Measurements from ENCODE around the gene ABR.
"Not testable (repeated sequence)": the region's sequence is repeated elsewhere in the genome, so short reads cannot be mapped to it uniquely, and the experiment has no call there.

Gene ABR

GRCh38 chr17:1002771-1003555 lies 176.8 kb downstream of the ABR start:
- no peak for DNase-seq

- DNase-seq, result no peak
Measured at GRCh38 chr17:1002412-1002753, 177.4 kb downstream of the ABR start.

- no peak for DNase-seq
Measured at GRCh38 chr17:1001640-1002411, 178.0 kb downstream of the ABR start.

DNA sequence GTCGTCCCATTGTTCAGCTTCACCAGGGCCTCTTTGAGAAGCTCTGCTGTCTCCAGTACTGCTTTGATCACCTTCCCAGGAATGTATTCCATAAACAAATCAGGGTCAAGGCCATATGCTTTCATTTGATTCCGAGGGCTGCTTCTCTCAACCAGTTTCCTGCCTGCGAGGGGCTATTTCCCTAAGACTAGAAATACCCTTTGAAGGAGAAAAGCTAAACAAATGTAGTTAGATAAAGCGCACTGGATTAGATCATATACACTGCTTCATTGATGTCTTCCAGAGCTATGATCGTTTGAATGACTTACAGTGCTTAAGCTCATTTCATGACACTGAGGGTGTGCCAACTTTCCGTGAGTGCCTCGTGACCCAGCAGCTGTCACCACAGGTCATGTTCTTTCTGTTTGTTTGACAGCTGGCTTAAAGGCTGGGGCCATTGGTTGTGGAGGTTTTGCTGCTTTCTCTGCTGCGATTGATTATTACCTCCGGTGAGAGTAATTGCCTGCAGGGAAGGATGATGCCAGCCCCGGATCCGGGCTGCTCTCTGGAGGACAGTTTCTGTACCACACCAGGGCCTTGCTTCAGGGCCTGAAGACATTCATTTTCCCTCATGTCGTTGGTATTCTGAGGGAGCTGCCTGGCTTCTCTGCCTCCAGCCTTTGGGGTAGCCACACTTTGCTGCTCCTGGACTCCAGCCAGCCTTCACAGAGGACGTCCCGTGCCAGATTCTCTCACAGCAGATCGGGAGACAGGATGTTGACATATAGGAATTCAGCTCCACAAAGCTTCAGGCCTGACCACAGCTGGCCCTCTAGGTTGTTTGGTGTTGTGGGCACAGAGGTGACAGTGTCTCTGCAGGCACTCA lies 179.0 kb downstream of the ABR start:
- no peak for DNase-seq

DNA sequence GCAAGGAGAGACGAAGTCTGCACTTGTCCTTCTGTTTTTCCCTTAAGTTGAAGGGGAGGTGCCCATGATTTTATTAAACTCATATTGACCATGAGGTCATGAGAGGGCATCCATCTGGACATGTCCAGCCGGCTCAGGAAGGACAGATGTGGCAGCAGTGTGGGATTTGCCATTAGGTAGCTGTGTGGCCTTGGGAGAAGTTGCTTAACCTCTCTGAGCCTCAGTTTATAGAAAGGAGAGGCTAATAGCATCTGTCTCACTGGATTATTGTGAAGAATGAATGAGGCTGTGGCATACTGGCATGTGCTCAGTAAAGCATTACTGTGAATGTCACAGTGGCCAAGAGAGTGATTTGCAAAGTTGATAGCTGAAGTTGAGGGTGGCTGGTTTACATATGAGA lies 181.7 kb downstream of the ABR start:
- no peak for DNase-seq

GRCh38 chr17:996554-997344 lies 183.0 kb downstream of the ABR start, which contains the start of gene TIMM22:
TIMM22 (plus strand) TSS chr17:997129; CDS start chr17:997143, 14 bp downstream.
- peak; percentile 78 to 95 for DNase-seq

DNA sequence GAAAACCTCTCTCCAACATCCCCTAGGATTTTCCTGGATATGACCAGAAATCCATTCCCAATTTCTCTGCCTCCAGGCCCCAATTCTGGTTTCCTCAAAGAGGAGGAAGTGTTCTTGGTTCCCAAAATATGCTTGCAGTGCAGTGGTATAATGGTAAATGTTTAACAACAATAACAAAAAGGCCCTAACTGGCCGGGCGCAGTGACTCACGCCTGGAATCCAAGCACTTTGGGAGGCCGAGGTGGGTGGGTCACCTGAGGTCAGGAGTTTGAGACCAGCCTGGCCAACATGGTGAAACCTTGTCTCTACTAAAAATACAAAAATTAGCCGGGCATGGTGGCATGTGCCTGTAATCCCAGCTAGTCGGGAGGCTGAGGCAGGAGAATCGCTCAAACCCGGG lies 184.5 kb downstream of the ABR start:
- DNase-seq, result not testable (repeated sequence)

DNA sequence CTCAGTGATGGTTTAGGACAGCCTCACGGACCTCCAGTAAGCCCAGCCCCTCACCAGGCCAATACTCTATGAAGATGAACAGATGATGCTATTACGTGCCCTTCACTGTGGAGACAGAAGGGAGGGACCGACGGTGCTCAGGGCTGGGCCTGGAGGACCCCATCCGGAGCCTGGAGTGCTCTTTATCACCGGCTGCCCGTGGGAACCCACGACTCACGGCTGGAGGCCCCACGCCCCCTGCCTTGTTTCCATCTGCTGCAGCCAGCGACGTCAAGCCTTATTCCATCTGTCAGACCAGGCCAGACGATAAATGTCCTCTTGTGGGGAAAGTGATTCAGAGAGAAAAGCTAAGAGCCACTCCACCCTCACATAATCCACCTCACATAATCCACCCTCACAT lies 186.8 kb downstream of the ABR start:
- no peak for DNase-seq

DNA sequence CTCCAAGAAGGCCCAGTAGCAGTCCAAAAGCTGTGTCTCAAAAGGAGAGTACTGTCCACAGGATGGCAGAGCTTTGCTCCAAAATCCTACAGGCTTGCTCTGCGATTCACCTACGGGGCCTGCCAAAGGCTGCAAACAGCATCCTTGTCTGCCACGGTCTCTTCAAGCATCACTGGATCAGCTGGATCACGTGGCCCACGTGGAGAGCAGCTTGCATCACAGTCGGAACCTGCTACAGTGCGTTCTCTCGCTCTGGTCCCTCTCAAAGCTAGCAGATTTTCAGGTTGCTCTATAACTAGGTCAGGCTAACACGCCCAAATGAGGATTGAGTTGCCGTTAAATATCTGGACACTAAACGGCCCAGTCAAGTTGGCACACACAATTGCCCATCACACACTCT lies 191.2 kb downstream of the ABR start:
- no peak for DNase-seq

DNA sequence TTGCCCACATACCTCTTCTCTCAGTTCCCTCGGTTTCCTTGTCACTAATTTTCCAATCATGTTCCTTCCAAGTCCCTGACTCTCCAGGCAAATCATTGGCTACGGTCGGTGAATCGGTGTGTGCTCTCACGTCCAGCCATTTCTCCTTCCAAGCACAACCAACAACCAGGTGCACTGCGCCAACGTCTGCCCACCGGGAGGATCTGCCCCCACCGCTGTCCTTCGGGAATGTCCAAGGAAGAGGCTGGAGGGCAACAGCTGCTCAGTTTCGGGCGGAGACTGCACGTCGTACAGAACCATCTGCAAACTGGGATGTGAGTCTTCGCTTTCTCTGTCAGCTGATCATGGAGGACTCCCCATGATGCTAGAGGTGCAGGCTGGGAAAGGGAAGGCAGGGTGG lies 191.8 kb downstream of the ABR start:
- DNase-seq, result no peak

GRCh38 chr17:986322-986929 lies 193.4 kb downstream of the ABR start:
- DNase-seq, result no peak

- DNase-seq, result no peak
Measured at GRCh38 chr17:983921-984320, 195.9 kb downstream of the ABR start.

DNA sequence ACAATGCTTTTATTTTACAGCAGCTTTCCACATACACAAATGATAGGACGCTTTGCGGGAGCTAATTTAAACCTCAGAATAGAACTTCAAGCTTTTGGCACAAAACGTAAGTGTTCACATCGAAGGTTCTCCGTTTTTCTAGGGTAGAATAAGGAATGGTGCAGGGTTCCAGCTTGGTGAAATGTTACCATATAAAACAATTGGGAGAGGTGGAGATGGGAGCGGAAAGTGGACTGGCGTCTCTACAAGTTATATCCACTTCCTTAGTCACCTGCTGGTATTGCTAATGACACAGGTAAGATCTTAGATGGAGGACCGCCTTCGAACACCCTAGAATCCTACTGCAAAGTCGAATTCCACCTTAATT lies 198.5 kb downstream of the ABR start:
- no peak for DNase-seq

GRCh38 chr17:980406-981291 lies 199.1 kb downstream of the ABR start:
- peak; percentile 59 to 83 for DNase-seq

DNA sequence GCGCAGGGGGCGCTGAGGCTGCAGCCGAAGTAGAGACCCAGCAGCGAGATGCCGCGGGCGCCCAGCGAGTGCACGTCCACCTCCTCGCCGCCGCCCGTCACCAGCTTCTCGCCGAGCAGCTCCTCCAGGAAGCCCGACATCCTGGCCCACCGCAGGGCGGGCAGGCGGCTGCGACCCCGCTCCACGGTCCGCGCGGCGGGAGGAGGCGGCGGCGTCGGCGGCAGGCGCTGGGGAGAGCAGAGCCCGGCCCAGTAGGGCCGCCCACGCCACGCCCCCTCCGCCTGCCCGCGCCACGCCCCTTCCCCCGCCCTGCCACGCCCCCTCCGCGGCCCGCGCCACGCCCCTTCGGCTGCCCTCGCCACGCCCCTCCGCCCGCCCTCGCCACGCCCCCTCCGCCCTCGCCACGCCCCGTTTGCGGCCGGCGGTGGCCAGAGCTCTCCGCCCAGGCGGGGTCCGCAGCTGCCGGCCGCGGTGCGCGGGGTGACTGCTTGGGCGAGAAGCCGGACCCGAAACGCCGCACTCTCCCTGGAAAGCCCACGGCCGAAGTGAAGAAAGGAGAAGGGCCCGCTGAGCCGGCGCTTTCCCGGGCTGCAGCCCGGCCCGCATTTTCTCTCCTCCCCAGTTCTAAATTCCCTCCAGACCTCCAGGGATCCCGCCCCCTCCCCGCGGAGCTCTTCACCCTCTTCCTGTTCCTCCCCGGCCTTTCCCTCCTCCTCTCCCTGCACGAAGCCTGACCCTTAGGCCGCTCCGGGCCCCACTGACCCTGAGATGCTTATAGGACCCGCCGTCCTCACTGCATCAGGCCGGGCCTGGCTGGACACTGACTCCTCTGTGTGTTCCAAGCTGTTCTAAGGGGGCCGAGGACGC lies 200.0 kb downstream of the ABR start, which contains the start of gene NXN:
NXN (minus strand) TSS at position 238 of the 867 bp plus-strand sequence.
- peak in 1 of 2 experiments; percentile 71 for DNase-seq

DNA sequence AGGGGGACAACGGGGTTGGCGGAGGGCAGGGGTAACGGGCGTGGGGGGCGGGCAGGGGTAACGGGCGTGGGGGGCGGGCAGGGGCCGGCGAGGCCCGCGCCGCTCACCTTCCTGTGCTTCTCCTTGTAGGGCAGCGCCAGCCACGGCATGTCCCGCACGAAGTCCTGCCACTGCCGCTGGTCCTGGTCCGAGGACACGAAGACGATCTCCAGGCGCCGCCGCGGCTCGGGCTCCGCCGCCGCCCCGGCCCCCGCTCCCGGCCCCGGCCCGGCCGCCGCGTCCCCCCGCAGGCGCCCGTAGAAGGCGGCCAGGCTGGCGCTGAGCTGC lies 200.6 kb downstream of the ABR start:
- no peak for DNase-seq

GRCh38 chr17:978103-979093 lies 201.4 kb downstream of the ABR start:
- DNase-seq, result no peak

DNA sequence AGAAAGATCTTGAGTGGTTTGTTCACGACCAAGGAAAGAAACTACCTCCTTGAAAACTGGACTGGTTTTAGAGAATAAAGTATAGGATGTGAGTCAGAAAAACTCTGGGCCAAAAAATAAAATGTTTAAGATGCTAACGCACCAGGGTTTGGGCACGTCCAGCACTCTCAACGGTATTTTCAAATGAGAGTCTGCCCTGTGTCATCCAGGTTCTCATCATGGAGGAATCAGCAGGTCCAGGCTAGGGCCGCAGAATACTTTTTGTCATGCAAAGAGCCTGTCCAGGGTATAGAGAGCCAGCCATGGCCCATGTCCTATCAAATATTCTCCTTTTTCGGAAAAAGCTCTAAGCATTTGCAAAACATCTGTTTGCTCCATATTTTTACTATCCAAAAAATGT lies 202.6 kb downstream of the ABR start:
- no peak for DNase-seq

- no peak for DNase-seq
Measured at GRCh38 chr17:976312-976711, 203.5 kb downstream of the ABR start.

Data from SW 1271 (cell line).